ENCODE measurements around the gene LRRC49. TPM values are rescaled to one million over a fixed set of nuclear protein-coding genes. Genes with fewer than 3 reads are reported as not detected.

LRRC49 gene
- total RNA-seq, 2 experiments from 2014 or later: not detected

DNA sequence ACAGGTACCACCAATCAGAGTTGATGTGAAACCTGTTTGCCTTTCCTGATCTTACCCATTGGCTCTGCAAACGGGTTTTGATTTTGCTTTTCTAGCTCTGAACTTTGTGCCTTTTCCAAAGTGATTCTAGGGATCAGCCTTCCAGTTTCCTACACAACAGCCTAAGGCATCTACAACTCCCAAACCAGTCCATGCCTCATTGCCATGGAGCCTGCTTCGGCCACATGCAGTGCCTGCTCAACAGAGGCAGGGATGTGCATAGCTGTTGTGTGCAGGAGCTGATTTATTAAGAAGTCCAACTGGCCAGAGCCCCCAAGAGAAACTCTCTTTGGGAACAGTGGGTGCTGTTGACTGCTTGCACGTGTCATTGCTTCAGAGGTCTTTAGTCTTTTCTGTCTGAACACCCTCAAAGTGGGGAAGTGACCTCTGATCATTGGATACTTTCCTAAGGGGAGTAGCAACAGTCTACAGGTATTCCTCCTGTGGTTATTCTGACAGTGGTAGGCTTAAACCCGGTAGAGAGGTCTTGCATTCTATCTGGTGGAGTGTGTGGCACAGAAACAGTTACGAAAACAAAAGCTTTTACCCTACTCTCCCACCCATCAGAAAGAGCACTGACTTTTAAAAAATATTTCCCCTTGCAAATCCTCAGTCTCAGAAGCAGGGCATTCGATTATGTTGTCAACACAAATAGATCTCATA, 186.0 kb downstream of the LRRC49 start:
- no peak for DNase-seq
- Mint-ChIP-seq H3K27ac (no peak overlapping the region), H3K27me3 (peaks cover 2% of the 10 kb centered on the region), H3K4me1 (no peaks in the 10 kb centered on the region), H3K9me3 (no peaks in the 10 kb centered on the region), H3K4me3 (no peak overlapping the region), H3K36me3 (no peaks in the 10 kb centered on the region)
- POLR2A ChIA-PET: no interaction called here
- no peak for ATAC-seq (ENCODE audit: low read depth)

DNA sequence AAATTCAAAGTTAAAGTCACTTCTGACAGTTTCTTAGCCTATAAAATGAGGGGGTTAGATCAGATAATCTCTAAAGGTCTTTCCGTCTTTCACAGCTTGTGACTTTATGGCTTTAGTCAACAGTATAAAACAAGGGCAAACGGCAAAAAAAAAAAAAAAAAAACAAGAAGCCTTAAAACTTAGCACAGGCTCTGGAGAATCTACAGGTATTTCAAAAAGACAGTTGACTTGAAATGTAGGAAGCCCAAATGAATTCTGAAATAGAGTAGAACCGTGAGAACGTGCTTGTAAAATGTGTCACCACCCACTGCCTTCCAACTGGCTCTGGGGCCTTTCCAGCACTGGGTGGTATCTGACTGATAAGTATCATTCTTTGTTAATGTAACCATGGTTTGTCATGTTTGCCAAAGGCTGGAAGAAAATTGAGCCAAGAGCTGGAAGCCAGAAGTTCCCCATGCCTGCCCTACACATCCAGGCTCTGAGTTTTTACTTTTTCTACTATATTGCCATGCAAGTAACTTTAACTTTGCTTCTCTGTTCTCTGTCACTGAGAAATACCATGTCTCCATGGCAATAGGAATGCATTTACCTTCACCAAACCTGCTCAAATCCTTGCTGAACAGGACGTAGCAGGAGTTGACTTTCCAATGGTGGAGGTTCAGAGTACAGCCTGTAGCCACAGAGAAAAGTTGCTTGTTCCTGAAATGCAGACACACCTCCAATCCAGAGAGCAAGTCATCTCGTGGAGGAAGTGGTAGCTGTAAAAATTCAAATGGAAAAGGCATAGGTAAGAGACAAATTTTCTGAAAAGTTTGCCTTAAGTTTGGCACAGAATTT, 186.8 kb downstream of the LRRC49 start:
- H3K36me3 Mint-ChIP-seq: no peaks in the 10 kb centered on the region
- no peak overlapping the region for H3K4me3 Mint-ChIP-seq
- no peaks in the 10 kb centered on the region for H3K9me3 Mint-ChIP-seq
- ATAC-seq (ENCODE audit: low read depth): no peak
- no peak overlapping the region for H3K27ac Mint-ChIP-seq
- peaks cover 2% of the 10 kb centered on the region for H3K27me3 Mint-ChIP-seq
- POLR2A ChIA-PET: no interaction called here
- no peaks in the 10 kb centered on the region for H3K4me1 Mint-ChIP-seq
- no peak for DNase-seq

DNA sequence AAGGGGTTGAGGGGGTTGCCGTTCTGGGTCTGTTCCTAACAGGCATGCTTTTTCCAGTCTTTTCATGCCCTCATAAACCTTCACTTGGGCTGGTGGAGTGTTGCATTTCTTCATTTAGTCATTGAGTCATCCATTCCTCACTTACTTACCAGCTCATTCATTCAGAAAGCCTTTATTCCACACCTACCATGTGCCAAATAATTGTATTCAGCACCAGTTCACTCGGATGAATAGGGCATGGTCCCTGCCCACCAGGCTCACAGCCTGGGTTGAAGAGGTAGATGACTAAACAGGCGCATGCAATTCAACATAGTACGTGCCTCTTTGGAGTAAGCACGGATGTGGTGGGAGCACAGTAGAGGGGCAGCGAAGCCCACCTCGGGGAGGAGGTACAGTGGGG, 187.5 kb downstream of the LRRC49 start:
- POLR2A ChIA-PET: no interaction called here
- no peak overlapping the region for H3K4me3 Mint-ChIP-seq

DNA sequence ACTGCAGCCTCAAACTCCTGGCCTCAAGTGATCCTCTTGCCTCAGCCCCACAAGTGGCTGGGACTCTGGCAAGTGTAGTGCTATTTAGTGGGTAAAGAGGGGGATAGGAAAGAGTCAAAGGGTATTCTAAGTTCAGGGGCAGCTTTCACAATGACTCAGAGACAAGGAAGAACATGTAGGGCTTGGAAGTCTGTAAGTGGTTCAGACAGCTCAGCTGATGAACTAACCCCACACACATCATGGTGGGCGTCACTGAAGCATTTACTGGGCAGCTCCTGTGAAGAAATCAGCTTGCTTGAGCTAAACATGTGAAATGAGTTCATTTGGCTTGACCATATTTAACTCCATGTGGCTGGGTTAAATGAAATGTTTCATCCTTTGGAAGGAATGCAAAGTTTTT, 188.1 kb downstream of the LRRC49 start:
- no peak overlapping the region for H3K27ac Mint-ChIP-seq
- no peaks in the 10 kb centered on the region for H3K9me3 Mint-ChIP-seq
- ATAC-seq (ENCODE audit: low read depth): no peak
- DNase-seq: no peak
- H3K27me3 Mint-ChIP-seq: peaks cover 2% of the 10 kb centered on the region
- no peaks in the 10 kb centered on the region for H3K36me3 Mint-ChIP-seq
- POLR2A ChIA-PET: no interaction called here
- H3K4me1 Mint-ChIP-seq: no peaks in the 10 kb centered on the region
- H3K4me3 Mint-ChIP-seq: no peak overlapping the region

More for the DNA sequence above, 187.5 kb downstream of the LRRC49 start:
- no peak overlapping the region for H3K27ac Mint-ChIP-seq
- no peaks in the 10 kb centered on the region for H3K4me1 Mint-ChIP-seq
- H3K36me3 Mint-ChIP-seq: no peaks in the 10 kb centered on the region
- peaks cover 2% of the 10 kb centered on the region for H3K27me3 Mint-ChIP-seq
- DNase-seq: no peak
- ATAC-seq (ENCODE audit: low read depth): no peak
- no peaks in the 10 kb centered on the region for H3K9me3 Mint-ChIP-seq

DNA sequence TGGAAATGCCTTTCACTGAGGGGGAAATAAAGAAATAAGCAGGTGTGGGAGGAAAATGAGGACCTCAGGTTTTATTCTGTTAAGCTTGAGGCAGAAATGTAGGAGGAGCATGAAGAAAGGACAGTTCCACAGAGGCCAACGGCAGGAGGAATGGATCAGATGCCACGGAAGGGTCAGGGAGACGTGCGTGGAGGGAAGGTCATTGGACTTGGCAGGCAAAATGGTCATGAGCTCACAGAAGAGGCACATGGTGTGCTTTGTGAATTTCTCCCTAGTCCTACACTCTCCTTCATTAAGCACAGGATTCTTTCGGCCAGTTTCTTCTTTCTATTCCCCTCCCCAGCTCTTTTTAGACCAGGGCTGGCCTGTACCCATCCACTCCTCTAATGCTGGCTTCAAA, 190.2 kb downstream of the LRRC49 start:
- Mint-ChIP-seq H3K27ac (no peak overlapping the region), H3K4me3 (no peak overlapping the region), H3K36me3 (no peaks in the 10 kb centered on the region), H3K4me1 (no peaks in the 10 kb centered on the region), H3K27me3 (peaks cover 10% of the 10 kb centered on the region), H3K9me3 (no peaks in the 10 kb centered on the region)
- POLR2A ChIA-PET: no interaction called here
- ATAC-seq (ENCODE audit: low read depth): no peak
- DNase-seq: no peak

DNA sequence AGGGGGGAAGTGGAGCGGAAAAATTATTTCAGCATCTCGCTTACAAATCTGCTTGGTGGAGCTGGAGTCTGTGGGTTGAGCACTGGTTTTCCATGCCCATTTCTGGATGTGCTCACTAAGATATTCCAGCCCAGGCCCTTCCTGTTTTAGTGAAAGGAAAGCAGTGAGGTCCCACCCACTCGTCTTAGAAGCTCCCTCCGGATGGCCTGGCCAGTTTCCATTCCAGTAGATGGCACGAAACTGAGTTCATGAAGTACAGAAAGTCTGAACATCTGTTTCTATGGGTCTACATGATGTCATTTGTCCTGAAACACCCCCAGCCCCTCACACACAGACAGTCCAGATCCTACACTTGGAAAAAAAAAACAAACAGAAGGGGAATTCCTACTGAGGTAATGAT, 190.7 kb downstream of the LRRC49 start:
- Mint-ChIP-seq H3K27me3 (peaks cover 10% of the 10 kb centered on the region), H3K4me1 (no peaks in the 10 kb centered on the region), H3K9me3 (no peaks in the 10 kb centered on the region), H3K4me3 (no peak overlapping the region), H3K27ac (no peak overlapping the region), H3K36me3 (no peaks in the 10 kb centered on the region)
- no peak for DNase-seq
- no peak for ATAC-seq (ENCODE audit: low read depth)
- POLR2A ChIA-PET: no interaction called here

DNA sequence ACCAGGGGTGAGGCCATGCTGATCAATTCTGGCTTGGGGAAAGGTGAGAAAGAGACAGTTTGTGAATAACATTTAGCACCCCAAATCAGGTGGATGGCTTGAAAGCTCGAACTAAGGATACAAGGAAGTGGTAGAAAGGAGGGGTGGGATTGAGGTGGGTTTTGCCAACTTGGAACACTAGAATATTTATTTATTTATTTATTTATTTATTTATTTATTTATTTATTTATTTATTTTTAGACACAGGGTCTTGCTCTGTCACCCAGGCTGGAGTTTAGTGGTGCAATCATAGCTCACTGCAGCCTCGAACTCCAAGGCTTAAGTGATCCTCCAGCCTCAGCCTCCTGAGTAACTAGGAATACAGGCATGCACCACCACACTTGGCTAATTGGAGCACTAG, 191.6 kb downstream of the LRRC49 start:
- no peak for DNase-seq
- Mint-ChIP-seq H3K4me1 (no peaks in the 10 kb centered on the region), H3K4me3 (no peak overlapping the region), H3K27ac (no peak overlapping the region), H3K27me3 (peaks cover 9% of the 10 kb centered on the region), H3K9me3 (no peaks in the 10 kb centered on the region), H3K36me3 (no peaks in the 10 kb centered on the region)
- POLR2A ChIA-PET: no interaction called here
- ATAC-seq (ENCODE audit: low read depth): no peak

DNA sequence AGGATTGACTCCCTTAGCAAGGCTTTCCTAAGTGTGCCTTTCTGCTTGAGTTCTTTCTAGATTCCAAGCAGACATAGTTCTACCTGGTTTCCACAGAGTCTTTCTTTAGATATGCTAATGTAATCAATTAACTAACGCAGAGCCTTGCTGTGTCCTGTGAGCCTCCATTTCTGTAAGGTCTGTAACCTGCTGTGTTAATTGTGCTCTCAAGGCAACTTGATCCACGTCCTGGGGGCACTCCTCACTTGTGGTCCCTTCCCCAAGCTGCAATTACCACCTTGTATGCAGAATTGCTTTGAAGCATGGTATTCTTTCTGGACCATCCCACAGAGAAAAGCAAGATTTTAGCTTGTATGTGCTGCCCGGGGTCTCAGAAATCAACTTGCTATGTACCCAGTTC, 193.2 kb downstream of the LRRC49 start:
- DNase-seq: no peak

DNA sequence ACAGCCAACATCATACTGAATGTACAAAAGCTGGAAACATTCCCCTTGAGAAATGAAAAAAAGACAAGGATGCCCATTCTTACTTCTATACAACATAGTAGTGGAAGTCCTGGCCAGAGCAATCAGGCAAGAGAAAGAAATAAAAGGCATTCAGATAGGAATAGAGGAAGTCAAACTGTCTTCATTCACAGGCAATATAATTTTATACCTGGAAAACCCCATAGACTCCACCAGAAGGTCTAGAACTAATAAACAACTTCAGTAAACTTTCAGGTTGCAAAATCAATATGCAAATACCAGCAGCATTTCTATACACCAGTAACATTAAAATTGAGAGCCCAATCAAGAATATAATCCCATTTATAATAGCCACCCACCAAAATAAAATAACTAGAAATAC, 195.5 kb downstream of the LRRC49 start:
- POLR2A ChIA-PET: no interaction called here
- peaks cover 9% of the 10 kb centered on the region for H3K27me3 Mint-ChIP-seq
- no peaks in the 10 kb centered on the region for H3K9me3 Mint-ChIP-seq
- H3K27ac Mint-ChIP-seq: no peak overlapping the region
- H3K4me3 Mint-ChIP-seq: no peak overlapping the region
- H3K36me3 Mint-ChIP-seq: no peaks in the 10 kb centered on the region
- ATAC-seq (ENCODE audit: low read depth) (no peak), DNase-seq (no peak)
- no peaks in the 10 kb centered on the region for H3K4me1 Mint-ChIP-seq

More for the DNA sequence above, 193.2 kb downstream of the LRRC49 start:
- H3K27ac Mint-ChIP-seq: no peak overlapping the region
- H3K4me1 Mint-ChIP-seq: no peaks in the 10 kb centered on the region
- no peaks in the 10 kb centered on the region for H3K36me3 Mint-ChIP-seq
- H3K4me3 Mint-ChIP-seq: no peak overlapping the region
- peaks cover 9% of the 10 kb centered on the region for H3K27me3 Mint-ChIP-seq
- no peak for ATAC-seq (ENCODE audit: low read depth)
- POLR2A ChIA-PET: no interaction called here
- no peaks in the 10 kb centered on the region for H3K9me3 Mint-ChIP-seq

DNA sequence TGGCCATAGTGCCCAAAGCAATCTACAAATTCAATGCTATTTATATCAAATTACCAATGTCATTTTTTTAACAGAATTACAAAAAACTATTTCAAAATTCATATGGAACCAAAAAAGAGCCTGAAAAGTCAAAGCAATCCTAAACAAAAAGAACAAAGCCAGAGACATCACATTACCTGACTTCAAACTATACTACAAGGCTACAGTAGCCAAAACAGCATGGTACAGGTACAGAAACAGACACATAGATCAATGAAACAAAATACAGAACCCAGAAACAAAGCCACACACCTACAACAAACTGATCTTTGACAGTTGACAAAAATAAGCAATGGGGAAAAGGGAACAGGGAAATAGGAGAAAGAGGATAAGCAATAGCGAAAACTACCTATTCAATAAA, 196.1 kb downstream of the LRRC49 start:
- Mint-ChIP-seq H3K27ac (no peak overlapping the region), H3K4me3 (no peak overlapping the region), H3K27me3 (peaks cover 9% of the 10 kb centered on the region), H3K4me1 (no peaks in the 10 kb centered on the region), H3K36me3 (no peaks in the 10 kb centered on the region), H3K9me3 (no peaks in the 10 kb centered on the region)
- POLR2A ChIA-PET: no interaction called here
- DNase-seq: no peak
- no peak for ATAC-seq (ENCODE audit: low read depth)

DNA sequence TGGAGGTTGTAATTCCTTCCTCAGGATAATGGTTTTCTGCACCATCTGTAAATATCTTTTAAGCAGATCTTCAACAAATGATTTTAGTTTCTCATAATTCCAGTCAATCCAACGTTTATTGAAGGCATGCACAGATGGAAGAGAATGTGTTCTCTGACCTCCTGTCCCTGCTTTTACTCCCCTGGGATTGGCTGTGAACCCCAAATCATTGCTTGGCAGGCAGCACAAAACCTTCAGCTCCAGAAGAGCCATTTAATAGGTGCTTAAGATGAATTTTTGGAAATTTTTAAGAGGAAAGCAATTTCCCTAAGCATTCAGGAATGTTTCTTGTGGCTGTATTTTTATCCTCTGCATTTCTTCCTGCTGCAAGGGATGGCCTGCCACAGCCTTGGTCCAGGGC, 197.2 kb downstream of the LRRC49 start:
- DNase-seq (no peak), ATAC-seq (ENCODE audit: low read depth) (no peak)
- Mint-ChIP-seq H3K36me3 (no peaks in the 10 kb centered on the region), H3K9me3 (no peaks in the 10 kb centered on the region), H3K27ac (no peak overlapping the region), H3K4me3 (no peak overlapping the region), H3K4me1 (no peaks in the 10 kb centered on the region), H3K27me3 (peaks cover 9% of the 10 kb centered on the region)
- POLR2A ChIA-PET: no interaction called here

DNA sequence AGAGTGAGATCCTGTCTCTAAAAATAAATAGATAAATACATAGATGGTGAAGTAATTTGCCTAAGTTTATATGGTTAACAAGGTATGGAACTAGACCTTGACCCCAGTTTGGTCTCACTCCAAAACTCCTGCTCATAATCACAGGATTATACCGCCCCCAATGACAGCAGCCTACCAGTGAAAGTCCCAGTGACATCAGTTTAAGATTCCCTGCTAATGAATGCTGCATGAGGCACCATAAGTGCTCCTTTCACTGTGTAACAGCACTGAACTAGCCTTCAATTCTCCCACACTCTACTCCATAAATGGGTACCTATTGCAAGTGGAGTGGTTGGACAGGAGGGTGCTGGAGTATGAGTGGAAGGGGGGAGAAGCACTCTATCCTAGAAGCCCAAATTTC, 199.0 kb downstream of the LRRC49 start:
- H3K4me3 Mint-ChIP-seq: no peak overlapping the region
- ATAC-seq (ENCODE audit: low read depth): no peak
- H3K9me3 Mint-ChIP-seq: no peaks in the 10 kb centered on the region
- H3K27ac Mint-ChIP-seq: no peak overlapping the region
- POLR2A ChIA-PET: no interaction called here
- no peaks in the 10 kb centered on the region for H3K4me1 Mint-ChIP-seq
- peaks cover 9% of the 10 kb centered on the region for H3K27me3 Mint-ChIP-seq
- DNase-seq: no peak
- no peaks in the 10 kb centered on the region for H3K36me3 Mint-ChIP-seq

DNA sequence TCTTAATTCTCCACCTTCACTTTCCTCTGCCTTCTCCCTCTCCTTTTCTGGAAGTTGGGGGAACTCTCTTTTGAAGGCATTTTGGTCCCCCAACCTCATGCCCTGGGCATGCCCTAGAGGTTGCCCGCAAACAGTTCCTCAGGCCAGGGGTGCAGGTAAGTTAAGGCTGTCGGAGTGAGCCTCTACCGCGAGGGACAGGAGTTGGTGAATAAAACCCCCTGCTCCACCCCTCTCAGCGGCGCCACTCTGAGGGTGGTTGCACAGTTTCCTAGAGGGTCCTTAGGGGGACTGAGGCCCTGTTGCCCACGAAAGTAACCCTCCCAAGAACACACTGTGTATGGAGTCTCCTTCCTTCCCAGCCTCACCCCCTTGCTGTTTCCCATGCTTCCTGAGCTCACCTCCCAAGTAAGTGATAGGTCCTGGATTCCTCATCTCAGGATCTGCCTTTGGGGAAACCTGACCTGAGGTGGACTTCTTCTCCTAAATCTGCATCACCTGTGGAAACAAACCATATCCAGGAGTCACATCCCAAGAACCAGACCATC, 199.5 kb downstream of the LRRC49 start:
- H3K27me3 Mint-ChIP-seq: peaks cover 6% of the 10 kb centered on the region
- no peaks in the 10 kb centered on the region for H3K36me3 Mint-ChIP-seq
- DNase-seq (no peak), ATAC-seq (ENCODE audit: low read depth) (no peak)
- H3K9me3 Mint-ChIP-seq: no peaks in the 10 kb centered on the region
- no peaks in the 10 kb centered on the region for H3K4me1 Mint-ChIP-seq
- no peak overlapping the region for H3K27ac Mint-ChIP-seq
- no peak overlapping the region for H3K4me3 Mint-ChIP-seq
- POLR2A ChIA-PET: no interaction called here
